DND-41 (cell line): ENCODE data around the gene TGM1.

Source experiments
- EZH2 ChIP-seq: IDR thresholded peaks from 3 replicates; pipeline ENCODE4 v1.6.1; 2012; ENCODE audit warnings: borderline replicate concordance, low read depth, mild to moderate bottlenecking, moderate library complexity, low read length, inconsistent platforms; ENCODE audit not compliant: severe bottlenecking
- TF ChIP-seq, protein P1 (sequence below): IDR thresholded peaks from 2 replicates; pipeline ENCODE4 v1.5.1; 2012; ENCODE audit warnings: borderline replicate concordance, low read length, moderate library complexity, mild to moderate bottlenecking; ENCODE audit not compliant: poor library complexity, severe bottlenecking; ENCODE audit errors: extremely low read depth

GRCh38 chr14:24231263-24232120 is 31.5 kb downstream of the TGM1 start:
- TF ChIP-seq, protein P1, sequence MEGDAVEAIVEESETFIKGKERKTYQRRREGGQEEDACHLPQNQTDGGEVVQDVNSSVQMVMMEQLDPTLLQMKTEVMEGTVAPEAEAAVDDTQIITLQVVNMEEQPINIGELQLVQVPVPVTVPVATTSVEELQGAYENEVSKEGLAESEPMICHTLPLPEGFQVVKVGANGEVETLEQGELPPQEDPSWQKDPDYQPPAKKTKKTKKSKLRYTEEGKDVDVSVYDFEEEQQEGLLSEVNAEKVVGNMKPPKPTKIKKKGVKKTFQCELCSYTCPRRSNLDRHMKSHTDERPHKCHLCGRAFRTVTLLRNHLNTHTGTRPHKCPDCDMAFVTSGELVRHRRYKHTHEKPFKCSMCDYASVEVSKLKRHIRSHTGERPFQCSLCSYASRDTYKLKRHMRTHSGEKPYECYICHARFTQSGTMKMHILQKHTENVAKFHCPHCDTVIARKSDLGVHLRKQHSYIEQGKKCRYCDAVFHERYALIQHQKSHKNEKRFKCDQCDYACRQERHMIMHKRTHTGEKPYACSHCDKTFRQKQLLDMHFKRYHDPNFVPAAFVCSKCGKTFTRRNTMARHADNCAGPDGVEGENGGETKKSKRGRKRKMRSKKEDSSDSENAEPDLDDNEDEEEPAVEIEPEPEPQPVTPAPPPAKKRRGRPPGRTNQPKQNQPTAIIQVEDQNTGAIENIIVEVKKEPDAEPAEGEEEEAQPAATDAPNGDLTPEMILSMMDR, result no peak
- TF ChIP-seq EZH2, result no peak
